Measurements from ENCODE around the gene CACNB3.
"Not testable (repeated sequence)": the region's sequence is repeated elsewhere in the genome, so short reads cannot be mapped to it uniquely, and the experiment has no call there.

Gene CACNB3

DNA sequence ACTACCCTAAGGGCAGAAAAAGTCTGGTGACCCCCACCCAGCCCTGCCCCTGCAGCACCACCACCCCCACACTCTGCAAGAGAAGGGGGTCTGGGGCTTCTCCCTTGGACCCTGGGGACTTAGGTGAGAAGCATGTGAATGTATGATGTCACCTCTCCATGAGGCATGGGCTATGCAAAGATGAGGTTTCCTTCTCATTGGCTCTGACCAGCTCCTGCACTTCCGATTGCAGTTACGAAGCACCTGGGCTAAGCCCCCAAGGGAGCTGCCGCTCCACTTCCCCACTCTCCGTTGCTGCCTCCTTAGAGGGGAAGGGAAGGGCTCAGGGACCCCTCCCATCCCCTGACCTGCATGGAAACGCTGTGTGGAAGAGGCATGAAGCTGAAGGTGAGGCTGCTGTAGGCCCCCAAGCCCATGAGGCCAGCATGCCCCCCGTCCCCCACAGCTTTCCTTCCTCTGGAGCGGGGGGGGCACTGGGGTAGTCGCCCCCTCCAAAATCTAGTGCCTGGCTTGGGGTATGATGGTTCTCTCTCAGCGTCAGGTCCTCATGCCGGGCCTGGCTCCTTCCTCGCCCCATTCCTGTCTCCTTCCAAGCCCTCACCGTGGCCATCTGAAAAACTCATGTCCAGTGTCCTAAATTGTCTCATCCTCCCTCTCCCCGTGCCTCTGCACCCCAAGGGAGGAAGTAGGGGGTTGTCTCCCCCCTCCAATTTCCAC is 39.1 kb downstream of the CACNB3 start:
- no peak for DNase-seq

DNA sequence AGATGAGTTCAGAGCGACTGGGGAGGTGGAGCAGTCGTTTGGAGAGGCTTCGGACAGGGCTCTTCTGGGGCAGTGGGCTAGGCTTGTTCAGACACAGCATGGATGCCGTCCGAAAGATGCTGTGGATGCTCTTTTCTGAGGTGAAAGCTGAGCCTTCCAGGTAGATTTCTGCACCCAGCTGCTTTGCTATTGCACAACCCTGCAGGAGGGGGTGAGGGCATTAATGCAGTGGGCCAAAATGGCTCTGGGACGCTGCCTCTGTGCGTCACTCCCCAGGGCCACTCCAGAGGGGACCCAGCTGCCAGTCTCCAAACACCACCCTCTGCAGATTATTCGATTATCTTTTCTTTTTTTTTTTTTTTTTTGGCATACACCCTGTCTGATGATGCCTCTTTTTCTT is 39.7 kb downstream of the CACNB3 start:
- no peak for DNase-seq

DNA sequence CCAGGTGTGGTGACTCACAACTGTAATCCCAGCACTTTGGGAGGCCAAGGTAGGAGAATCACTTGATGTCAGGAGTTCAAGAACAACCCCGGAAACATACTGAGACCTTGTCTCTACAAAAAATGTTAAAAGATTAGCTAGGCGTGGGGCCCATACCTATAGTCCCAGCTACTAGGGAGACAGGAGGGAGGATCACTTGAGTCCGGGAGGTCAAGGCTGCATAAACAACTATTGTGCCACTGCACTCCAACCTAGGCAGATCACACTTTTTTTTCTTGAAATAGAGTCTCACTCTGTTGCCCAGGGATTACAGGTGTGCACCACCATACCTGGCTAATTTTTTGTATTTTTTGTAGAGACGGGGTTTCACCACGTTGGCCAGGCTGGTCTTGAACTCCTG is 41.3 kb downstream of the CACNB3 start:
- DNase-seq = no peak

DNA sequence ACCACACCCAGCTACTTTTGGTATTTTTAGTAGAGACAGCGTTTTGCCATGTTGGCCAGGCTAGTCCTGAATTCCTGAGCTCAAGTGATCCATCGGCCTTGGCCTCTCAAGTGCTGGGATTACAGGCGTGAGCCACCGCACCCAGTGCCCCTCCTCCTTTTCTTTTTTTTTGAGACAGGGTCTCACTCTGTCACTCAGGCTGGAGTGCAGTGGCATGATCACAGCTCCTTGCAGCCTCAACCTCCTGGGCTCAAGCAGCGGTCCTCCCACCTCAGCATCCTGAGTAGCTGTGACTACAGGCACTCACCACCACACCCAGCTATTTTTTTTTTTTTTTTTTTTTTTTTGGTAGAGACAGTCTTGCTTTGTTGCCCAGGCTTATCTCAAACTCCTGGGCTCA is 41.9 kb downstream of the CACNB3 start:
- not testable (repeated sequence) for DNase-seq

DNA sequence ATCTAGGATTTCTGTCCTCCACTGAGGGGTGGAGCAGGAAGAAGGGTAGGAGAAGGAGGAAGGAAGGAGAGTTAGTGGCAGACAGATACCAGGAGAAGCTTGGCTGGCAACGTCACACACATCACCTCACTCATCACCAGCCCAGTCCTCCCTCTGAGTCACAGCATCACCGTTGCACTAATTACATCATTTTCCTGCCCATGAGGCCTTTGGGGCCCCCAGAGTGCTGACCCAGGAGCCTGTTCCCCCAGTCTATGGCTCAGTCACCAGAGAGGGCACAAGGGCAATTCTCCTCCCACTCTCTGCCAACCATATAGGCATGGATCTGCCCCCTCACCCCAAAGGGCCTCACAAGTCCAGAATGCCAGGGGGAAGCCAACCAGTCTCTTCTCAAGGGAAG is 42.8 kb downstream of the CACNB3 start:
- DNase-seq = no peak

DNA sequence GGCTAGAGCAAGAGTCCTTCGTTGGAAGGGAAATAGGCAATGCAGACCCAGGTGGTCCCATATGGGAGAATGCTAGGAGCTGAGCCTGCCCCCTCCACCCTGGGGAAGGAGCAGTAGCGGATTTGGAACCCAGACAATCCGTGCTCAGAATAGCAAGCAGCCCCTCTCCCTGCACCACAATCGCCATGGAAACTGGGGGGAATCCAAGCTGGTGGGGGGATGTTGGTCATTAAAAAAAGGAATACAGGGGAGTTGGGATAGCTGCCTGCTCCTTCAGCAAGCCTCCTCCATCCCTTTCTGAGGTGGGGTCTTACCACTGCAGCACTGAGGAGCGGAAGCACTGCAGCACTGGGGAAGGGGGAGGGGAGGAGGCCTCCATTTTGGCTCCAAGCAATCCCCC is 44.5 kb downstream of the CACNB3 start:
- DNase-seq = no peak

DNA sequence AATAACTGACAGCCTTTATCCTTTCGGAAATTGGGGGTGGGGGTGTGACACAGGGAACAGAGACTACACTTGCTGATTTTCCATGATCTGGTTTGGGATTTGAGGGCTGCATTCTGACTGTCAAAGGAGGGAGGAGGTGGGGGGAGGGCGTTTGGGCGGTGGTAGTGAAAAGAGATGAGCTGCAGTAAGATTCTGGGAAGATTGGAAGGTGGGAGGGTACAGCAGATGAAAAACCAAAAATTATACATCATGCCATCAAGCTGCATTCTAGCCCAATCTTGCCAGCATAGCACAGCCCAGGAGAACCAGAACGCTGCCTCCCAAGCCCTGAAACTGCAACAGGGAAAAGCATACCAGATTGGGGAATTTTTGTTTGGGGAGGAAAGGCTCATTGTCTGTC is 45.0 kb downstream of the CACNB3 start:
- DNase-seq = no peak

DNA sequence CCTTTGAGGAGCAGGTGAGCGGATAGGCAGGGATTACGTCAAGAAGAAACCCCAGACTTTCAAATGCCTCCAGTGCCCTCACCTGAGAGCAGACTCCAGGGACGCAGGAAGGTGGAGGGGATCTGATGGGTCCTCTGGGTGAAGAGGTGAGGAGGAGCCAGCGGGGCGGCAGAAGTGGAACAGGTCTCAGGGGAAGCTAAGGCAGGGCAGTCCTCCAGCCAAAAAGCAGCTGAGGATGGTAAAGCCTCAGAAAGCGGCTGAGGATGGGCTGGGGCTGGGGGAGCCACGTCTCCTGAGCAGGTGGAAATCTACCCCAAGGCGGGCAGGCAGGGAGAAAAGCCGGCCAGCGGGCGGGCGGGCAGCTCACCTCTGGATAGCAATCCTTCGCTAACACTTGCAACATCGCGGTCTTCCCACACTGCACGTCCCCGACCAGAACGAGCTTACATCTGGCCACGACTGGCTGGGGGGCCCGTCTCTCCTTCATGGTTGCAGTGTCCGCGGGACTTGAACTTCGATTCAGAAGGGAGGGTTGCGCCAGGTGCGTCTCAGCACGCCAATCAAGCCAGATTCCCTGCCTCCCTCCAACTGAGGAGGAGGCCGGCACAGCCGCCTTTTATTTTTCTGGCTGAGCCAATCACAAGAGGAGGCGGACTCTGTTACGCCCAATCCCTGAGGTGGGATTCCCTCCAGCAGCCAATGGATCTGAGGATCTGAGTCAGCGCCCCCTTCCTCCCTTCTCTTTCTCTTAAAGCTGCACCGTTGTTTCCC is 47.2 kb downstream of the CACNB3 start, which contains the start of gene RND1:
Gene RND1 (minus strand): TSS at position 590 of the 771 bp plus-strand sequence. CDS start 103 bp downstream, at position 487.
- DNase-seq = peak; percentile 66

DNA sequence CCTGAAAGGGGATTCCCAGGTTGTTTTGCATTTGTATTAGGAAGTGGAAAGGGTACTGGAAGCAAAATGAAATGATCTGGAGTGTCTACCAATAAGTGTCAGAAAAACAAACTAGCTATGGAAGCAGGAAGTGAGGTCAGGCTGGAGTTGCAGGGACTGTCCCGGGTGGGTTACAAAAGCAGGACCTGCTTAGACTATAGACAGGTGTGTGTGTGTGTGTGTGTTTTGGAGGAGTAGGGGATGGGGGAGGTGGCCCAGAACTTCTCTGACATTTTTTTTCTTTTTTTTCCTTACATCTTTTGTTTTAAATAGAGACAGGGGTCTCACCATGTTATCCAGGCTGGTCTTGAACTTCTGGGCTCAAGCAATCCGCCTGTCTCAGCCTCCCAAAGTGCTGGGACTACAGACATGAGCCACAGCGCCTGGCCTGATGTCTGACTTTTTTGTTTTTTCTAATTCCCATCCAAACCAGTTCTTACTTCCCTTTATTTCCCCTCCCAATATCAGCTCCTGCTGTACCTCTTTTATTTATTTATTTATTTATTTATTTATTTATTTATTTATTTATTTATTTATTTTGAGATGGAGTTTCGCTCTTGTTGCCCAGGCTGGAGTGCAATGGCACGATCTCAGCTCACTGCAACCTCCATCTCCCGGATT is 47.9 kb downstream of the CACNB3 start:
- DNase-seq = no peak

DNA sequence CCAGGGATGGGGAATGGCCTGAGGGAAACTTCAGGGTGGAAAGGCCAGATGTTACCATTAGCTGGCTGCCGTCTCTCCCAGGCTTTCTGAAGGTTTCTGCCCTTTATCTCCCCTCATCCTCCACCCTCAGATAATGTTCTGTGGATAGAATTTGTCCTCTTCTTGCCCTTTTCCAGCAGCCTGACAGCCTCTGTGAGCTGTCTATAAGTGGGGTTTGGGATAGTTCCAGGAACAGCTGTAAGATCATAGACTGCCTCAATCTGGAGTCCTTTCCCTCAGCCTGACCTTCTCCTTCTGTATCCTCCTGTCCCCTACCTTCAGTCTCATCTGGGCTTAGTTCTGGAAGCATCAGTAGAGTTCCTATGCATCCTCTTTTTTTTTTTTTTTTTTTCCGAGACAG is 50.2 kb downstream of the CACNB3 start:
- no peak for DNase-seq

DNA sequence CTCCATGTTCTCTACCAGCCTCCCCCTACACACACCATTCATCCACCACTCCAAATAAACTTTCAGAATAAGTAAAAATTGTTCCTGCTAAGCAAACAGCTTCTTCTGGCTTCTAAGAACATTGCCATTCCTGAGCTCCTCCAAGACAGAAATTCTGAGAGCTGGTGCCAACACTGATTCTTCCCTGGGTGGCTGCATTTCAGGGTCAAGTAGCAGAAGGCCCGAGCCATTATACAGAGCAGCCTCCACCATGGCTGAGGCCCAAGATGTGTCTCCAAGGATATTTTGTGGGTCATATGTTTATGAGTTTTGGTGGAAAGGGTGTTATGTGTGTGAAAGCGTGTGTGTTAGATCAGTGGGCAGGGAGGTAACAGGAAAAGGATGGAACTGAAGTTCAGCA is 50.9 kb downstream of the CACNB3 start:
- no peak for DNase-seq

DNA sequence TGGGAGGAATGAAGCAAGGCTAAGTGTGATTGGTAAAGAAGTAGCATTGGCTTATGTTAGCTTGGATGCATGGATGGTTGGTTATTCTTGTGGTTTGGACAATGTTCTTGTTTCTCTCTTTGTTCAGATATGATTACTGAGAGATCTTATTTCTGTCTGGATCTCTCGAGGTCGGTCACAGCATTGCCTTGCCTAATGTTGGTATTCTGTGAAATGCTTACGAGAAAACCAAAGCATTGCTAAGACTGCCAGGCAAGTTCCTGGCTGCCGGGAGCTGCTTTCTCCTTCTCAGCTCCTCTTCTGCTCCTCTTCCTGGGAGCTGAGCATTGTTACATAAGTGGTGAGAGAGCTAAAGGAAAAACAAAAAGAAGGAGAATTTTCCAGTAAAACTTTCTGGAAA is 54.8 kb downstream of the CACNB3 start:
- DNase-seq = no peak

DNA sequence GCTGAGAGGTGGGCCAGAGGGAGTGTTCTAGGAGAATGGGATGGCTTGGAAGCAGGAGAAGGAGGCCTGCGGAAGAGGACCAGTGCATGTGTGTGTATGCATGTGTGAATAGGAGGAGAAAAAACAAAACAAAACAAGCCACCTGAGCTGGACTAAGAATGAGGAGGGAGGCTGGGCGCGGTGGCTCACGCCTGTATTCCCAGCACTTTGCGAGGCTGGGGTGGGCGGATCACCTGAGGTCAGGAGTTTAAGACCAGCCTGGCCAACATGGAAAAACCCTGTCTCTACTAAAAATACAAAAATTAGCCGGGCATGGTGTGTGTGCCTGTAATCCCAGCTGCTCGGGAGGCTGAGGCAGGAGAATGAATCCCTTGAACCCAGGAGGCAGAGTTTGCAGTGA is 55.2 kb downstream of the CACNB3 start:
- DNase-seq = not testable (repeated sequence)

DNA sequence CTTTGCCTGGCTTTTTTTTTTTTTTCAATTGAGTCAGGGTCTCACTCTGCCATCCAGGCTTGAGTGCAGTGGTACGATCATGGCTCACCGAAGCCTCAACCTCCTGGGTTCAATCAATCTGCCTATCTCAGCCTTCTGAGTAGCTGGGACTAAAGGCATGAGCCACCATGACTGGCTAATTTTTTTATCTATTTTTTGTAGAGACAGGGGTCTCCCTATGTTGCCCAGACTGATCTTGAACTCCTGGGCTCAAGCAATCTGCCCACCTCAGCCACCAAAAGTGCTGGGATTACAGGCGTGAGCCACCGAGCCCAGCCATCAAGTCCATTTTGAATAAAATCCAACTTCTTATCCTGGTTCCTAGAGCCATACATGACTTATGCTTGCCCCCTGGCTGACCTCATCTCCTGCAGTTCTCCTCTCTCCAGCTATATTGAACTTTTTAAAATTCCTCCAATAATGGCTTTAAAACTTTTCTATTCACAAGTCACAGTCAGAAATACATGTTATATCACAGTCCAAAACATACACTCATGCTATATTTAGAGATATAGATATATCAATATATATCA is 57.7 kb downstream of the CACNB3 start:
- DNase-seq = no peak
